Glutamatergic neuron (in vitro differentiated cells): Measurements from ENCODE around the gene ABCG1. TPM values are rescaled to one million over a fixed set of nuclear protein-coding genes. Genes with fewer than 3 reads are reported as not detected.

Experiments
- DNase-seq: peaks from one replicate; pipeline ENCODE4 v3.0.0; 2022
- H3K27ac Mint-ChIP-seq: one replicate; pipeline ENCODE4 v1.8.0; 2020; ENCODE audit warnings: mild to moderate bottlenecking, mixed read lengths, inconsistent platforms; ENCODE audit not compliant: unreplicated experiment
- H3K27me3 Mint-ChIP-seq: one replicate; pipeline ENCODE4 v1.8.0; 2020; ENCODE audit warnings: mild to moderate bottlenecking, moderate library complexity, mixed read lengths, inconsistent platforms; ENCODE audit not compliant: unreplicated experiment
- H3K36me3 Mint-ChIP-seq: one replicate; pipeline ENCODE4 v1.8.0; 2020; ENCODE audit warnings: mild to moderate bottlenecking, mixed read lengths, inconsistent platforms; ENCODE audit not compliant: unreplicated experiment
- H3K4me1 Mint-ChIP-seq: one replicate; pipeline ENCODE4 v1.8.0; 2020; ENCODE audit warnings: mild to moderate bottlenecking, low read depth, mixed read lengths, inconsistent platforms; ENCODE audit not compliant: unreplicated experiment
- H3K4me3 Mint-ChIP-seq: one replicate; pipeline ENCODE4 v1.8.0; 2020; ENCODE audit warnings: mild to moderate bottlenecking, mixed read lengths, inconsistent platforms; ENCODE audit not compliant: unreplicated experiment
- H3K9me3 Mint-ChIP-seq: one replicate; pipeline ENCODE4 v1.8.0; 2020; ENCODE audit warnings: mild to moderate bottlenecking, moderate library complexity, mixed read lengths, inconsistent platforms; ENCODE audit not compliant: unreplicated experiment
- CTCF ChIP-seq: fragments of 200-600 bp; sonication (generic); IDR thresholded peaks from one replicate; pipeline ENCODE4 v1.5.0; 2021; ENCODE audit not compliant: partially characterized antibody, unreplicated experiment
- total RNA-seq: library from RNA; stranded (reverse); fragmentation: NEBNext Ultra II Directional; extraction: Animal tissue kit (Norgen Biotek cat#: 25700); gene quantifications from one replicate; pipeline ENCODE4 v1.2.1, GENCODE V29; 2021; ENCODE audit not compliant: unreplicated experiment

ABCG1 gene
- total RNA-seq, 1 donor from 2014 or later, result 31.9 TPM

DNA sequence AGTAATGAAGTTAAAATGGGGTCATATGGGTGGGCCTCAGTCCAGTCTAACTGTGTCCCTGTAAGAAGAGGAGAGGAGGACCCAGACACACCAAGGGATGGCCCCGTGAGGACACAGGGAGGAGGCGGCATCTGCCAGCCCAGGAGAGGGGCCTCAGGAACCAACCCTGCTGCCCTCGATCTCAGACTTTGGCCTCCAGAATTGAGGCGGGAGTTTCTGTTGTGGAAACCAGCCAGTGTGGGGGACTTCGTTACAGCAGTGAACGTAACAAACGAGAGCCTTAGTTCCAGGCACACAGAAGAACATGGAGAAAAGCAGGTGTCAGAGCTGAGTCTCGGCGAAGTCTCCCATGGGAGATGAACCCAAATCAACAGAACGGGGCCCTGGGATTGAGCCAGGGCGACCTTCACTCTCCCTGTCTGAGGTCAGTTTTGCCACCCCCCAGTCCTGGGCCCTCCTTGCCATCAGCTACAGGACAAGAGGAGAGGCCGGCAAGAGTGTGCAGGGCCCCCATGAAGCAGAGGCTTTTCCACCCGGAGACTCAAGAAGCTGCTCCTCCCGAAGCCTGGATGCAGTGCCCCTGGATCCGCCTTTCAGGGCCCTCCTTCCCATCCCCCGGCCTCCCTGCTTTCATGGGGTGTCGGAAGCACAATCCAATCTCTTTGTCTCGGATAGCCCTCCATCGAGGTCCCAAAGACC is 59.7 kb downstream of the ABCG1 start:
- Mint-ChIP-seq H3K4me1 (peaks cover 6% of the 10 kb centered on the region), H3K9me3 (no peaks in the 10 kb centered on the region), H3K27ac (peak overlapping the region; percentile 18), H3K27me3 (peaks cover 4% of the 10 kb centered on the region), H3K36me3 (peaks cover 7% of the 10 kb centered on the region), H3K4me3 (no peak overlapping the region)
- DNase-seq, result no peak
- no peak for TF ChIP-seq CTCF

- peaks cover 7% of the 10 kb centered on the region for H3K36me3 Mint-ChIP-seq
- H3K9me3 Mint-ChIP-seq, result no peaks in the 10 kb centered on the region
- H3K27me3 Mint-ChIP-seq, result peaks cover 4% of the 10 kb centered on the region
Observed at GRCh38 chr21:42279341-42279871, 60.5 kb downstream of the ABCG1 start.

DNA sequence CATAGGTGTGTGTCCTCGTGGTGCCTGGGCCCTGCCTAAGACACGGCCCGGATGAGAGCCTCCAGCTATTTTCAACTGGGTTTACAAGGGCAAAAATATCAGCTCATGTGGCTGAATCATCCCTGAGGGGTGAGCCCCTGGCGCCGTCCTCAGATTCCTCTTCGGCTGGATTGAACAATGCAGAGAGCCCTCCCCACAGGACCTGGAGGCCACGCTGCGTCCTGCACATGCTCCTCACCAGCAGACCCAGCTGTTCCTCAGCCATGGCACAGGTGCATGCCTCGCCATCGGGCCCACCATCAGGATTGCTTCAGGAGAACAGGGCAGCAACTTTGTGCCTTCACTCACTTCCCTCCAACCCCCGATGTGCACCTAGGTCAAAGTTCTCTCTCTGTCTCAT is 60.9 kb downstream of the ABCG1 start:
- Mint-ChIP-seq H3K4me1 (peaks cover 6% of the 10 kb centered on the region), H3K27me3 (peaks cover 4% of the 10 kb centered on the region), H3K36me3 (peaks cover 7% of the 10 kb centered on the region), H3K9me3 (no peaks in the 10 kb centered on the region), H3K4me3 (no peak overlapping the region), H3K27ac (peak overlapping the region; percentile 52)
- no peak for TF ChIP-seq CTCF
- no peak for DNase-seq

More at GRCh38 chr21:42279341-42279871, 60.5 kb downstream of the ABCG1 start:
- H3K4me3 Mint-ChIP-seq, result no peak overlapping the region
- H3K4me1 Mint-ChIP-seq, result peaks cover 6% of the 10 kb centered on the region
- no peak for DNase-seq
- no peak overlapping the region for H3K27ac Mint-ChIP-seq
- TF ChIP-seq CTCF, result no peak

- Mint-ChIP-seq H3K4me1 (peaks cover 6% of the 10 kb centered on the region), H3K27me3 (peaks cover 4% of the 10 kb centered on the region), H3K27ac (peak overlapping the region; percentile 52), H3K36me3 (peaks cover 7% of the 10 kb centered on the region), H3K4me3 (no peak overlapping the region), H3K9me3 (no peaks in the 10 kb centered on the region)
- TF ChIP-seq CTCF, result no peak
- no peak for DNase-seq
Observed at GRCh38 chr21:42280356-42281180, 61.6 kb downstream of the ABCG1 start.

DNA sequence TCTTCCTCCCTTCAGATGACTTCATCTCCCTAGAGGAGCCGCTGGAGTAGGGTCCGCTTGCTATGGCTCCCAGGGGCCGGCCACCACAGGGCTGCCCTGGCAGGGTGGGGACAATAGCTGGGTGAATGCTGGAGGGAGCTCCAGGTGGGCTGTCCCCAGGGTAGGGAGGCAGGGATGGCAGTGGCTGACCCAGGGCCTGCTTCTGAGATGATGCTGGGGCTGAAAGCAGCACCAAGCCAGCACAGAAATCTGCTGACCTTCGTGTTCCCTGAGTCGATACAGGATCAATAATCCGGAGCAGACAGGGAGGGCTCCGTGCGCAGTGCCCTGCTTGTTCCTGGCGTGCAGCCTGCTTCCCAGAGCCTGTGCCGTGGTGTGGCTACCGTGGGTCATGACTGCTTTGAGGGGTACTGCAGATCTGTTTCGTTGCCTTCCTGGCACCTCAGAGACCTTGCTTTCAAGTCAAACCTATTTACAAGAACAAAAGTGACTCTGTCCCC is 62.3 kb downstream of the ABCG1 start:
- peak overlapping the region; percentile 57 for H3K27ac Mint-ChIP-seq
- H3K4me1 Mint-ChIP-seq, result peaks cover 6% of the 10 kb centered on the region
- H3K9me3 Mint-ChIP-seq, result no peaks in the 10 kb centered on the region
- DNase-seq, result peak; percentile 32
- H3K4me3 Mint-ChIP-seq, result no peak overlapping the region
- TF ChIP-seq CTCF, result no peak
- peaks cover 5% of the 10 kb centered on the region for H3K27me3 Mint-ChIP-seq
- H3K36me3 Mint-ChIP-seq, result peaks cover 9% of the 10 kb centered on the region
